Hypothalamus (tissue), 51 donors: ENCODE data around the gene GNA15.
A peak's percentile ranks its signal among the peaks of the same experiment; 100 is the strongest.
"Not testable (repeated sequence)": the region's sequence is repeated elsewhere in the genome, so short reads cannot be mapped to it uniquely, and the experiment has no call there.

Source experiments
- DNase-seq, 51 donors: peaks; one replicate each; lab custom pipeline; 2025; lab: John Stamatoyannopoulos, UW

GNA15 gene

GRCh38 chr19:3135961-3136683 is at the start of gene GNA15:
Gene GNA15 (plus strand): TSS chr19:3136033. CDS start chr19:3136451, 418 bp downstream.
- DNase-seq, result peak in 1 of 51 donors; percentile 11

GRCh38 chr19:3087769-3088168 is 48.1 kb upstream of the GNA15 start:
- DNase-seq, result no peak

GRCh38 chr19:3089299-3089855 is 46.5 kb upstream of the GNA15 start:
- DNase-seq, result not testable (repeated sequence)

- DNase-seq, result no peak
Measured at GRCh38 chr19:3094601-3095440, 41.0 kb upstream of the GNA15 start.

- DNase-seq, result no peak
Measured at GRCh38 chr19:3095441-3096191, 40.2 kb upstream of the GNA15 start.

GRCh38 chr19:3096267-3096901 is 39.4 kb upstream of the GNA15 start:
- DNase-seq, result no peak

GRCh38 chr19:3096902-3097326 is 38.9 kb upstream of the GNA15 start:
- no peak for DNase-seq

GRCh38 chr19:3097442-3097871 is 38.4 kb upstream of the GNA15 start:
- no peak for DNase-seq

- no peak for DNase-seq
Measured at GRCh38 chr19:3098141-3098514, 37.7 kb upstream of the GNA15 start.

GRCh38 chr19:3098515-3099346 is 37.1 kb upstream of the GNA15 start:
- no peak for DNase-seq

GRCh38 chr19:3099347-3100145 is 36.3 kb upstream of the GNA15 start:
- DNase-seq, result no peak

GRCh38 chr19:3100331-3100730 is 35.5 kb upstream of the GNA15 start:
- DNase-seq, result no peak

GRCh38 chr19:3100747-3101730 is 34.8 kb upstream of the GNA15 start:
- no peak for DNase-seq

- DNase-seq, result no peak
Measured at GRCh38 chr19:3102239-3103140, 33.3 kb upstream of the GNA15 start.

GRCh38 chr19:3104708-3104983 is 31.2 kb upstream of the GNA15 start:
- no peak for DNase-seq

- no peak for DNase-seq
Measured at GRCh38 chr19:3105641-3106508, 30.0 kb upstream of the GNA15 start.
